Ishikawa (cell line): ENCODE data around the gene SLC39A5.

Experiments
- CEBPB ChIP-seq: IDR thresholded peaks from 2 replicates; pipeline ENCODE4 v1.6.1; 2012
- CREB1 ChIP-seq: IDR thresholded peaks from 2 replicates; pipeline ENCODE4 v1.6.1; 2012; ENCODE audit warnings: low read depth
- EP300 ChIP-seq: IDR thresholded peaks from 2 replicates; pipeline ENCODE4 v1.6.1; 2012; ENCODE audit warnings: borderline replicate concordance
- TEAD4 ChIP-seq: IDR thresholded peaks from 2 replicates; pipeline ENCODE4 v1.6.1; 2012
- USF1 ChIP-seq: IDR thresholded peaks from 2 replicates; pipeline ENCODE4 v1.6.1; 2012

- TF ChIP-seq TEAD4 (no peak), CREB1 (no peak), CEBPB (no peak), USF1 (no peak), EP300 (no peak)
Measured at GRCh38 chr12:56234746-56235436, 5.0 kb downstream of the SLC39A5 start.
